ENCODE measurements around the gene GRIN2C. TPM values are rescaled to one million over a fixed set of nuclear protein-coding genes. Genes with fewer than 3 reads are reported as not detected.
A peak's percentile ranks its signal among the peaks of the same experiment; 100 is the strongest.

The GRIN2C gene
- total RNA-seq, 1 donor from 2014 or later, result 0.02 TPM

DNA sequence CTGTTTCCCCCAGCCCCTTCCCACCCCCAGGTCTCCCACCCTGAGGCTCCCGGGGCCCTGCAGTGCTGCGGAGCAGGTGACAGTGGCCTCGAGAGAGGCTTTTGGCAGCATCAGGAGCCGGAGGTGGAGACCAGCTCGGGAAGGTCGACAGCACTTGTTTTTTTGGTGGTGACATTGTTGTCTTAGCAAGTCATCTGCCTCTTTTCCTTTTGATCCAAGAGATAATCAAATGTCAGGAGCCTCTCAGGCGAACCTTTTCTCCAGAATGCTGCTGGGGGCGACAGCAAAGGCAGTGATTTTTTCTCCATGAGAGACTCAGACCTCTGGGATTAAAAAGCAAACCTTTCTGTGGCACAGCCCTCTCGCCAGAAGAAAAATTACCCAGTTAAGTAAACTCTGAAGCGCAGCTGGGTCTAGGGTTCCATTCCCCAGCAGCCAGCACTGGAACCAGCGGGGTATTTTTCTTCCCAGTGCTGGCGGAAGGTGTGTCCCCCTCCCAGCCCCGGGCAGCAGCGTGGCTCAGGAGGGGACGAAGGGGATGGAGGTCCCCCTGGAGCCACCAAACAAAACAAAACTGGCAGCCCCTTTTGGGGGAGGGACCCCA lies 37.2 kb downstream of the GRIN2C start:
- Mint-ChIP-seq H3K27ac (ENCODE audit: unreplicated experiment) (no peak overlapping the region), H3K27me3 (ENCODE audit: low read depth) (no peaks in the 10 kb centered on the region), H3K9me3 (no peaks in the 10 kb centered on the region), H3K36me3 (ENCODE audit: low read depth) (no peaks in the 10 kb centered on the region), H3K4me1 (peaks cover 7% of the 10 kb centered on the region), H3K4me3 (no peak overlapping the region)
- TF ChIP-seq, protein P1, sequence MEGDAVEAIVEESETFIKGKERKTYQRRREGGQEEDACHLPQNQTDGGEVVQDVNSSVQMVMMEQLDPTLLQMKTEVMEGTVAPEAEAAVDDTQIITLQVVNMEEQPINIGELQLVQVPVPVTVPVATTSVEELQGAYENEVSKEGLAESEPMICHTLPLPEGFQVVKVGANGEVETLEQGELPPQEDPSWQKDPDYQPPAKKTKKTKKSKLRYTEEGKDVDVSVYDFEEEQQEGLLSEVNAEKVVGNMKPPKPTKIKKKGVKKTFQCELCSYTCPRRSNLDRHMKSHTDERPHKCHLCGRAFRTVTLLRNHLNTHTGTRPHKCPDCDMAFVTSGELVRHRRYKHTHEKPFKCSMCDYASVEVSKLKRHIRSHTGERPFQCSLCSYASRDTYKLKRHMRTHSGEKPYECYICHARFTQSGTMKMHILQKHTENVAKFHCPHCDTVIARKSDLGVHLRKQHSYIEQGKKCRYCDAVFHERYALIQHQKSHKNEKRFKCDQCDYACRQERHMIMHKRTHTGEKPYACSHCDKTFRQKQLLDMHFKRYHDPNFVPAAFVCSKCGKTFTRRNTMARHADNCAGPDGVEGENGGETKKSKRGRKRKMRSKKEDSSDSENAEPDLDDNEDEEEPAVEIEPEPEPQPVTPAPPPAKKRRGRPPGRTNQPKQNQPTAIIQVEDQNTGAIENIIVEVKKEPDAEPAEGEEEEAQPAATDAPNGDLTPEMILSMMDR (conservative IDR thresholded peaks at IDR 0.05), result no peak
- no peak for DNase-seq (ENCODE audit: low read depth, low spot score)

DNA sequence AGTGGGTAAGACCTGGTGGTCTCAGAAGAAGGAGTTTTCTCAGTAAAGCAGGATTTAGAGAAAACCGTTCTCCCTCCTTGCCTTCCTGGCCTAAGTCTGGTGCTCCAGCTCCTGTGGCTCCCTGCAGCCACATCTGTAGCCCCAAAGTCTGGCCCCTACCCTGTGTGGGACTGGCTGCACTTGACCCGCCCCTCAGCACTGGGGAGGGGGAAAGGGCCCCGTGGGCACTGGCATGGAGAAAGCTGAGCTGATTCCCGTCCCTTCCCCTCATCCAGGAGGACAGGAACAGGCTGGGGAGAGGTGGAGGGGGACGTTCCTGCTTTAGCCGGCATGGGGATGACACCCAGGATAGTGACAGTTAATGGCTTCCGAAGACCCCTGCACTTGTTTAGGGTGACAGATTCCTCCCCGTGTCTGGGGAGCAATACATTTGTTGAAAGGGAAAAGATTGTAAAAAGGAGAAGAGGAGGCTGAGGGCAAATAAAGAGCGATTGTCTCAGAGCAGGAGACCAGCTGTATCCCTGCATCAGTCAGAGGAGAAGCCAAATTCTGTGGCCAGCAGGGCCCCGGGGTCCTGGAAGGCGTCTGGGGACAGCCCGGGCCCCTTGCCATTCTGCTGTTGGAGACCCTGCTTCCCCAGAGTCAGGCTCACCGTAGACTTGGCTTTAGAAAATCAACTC lies 37.9 kb downstream of the GRIN2C start:
- H3K36me3 Mint-ChIP-seq (ENCODE audit: low read depth), result no peaks in the 10 kb centered on the region

GRCh38 chr17:74819801-74820436 lies 39.8 kb downstream of the GRIN2C start:
- Mint-ChIP-seq H3K4me3 (no peak overlapping the region), H3K36me3 (ENCODE audit: low read depth) (no peaks in the 10 kb centered on the region), H3K27me3 (ENCODE audit: low read depth) (no peaks in the 10 kb centered on the region), H3K4me1 (peaks cover 7% of the 10 kb centered on the region), H3K9me3 (no peaks in the 10 kb centered on the region), H3K27ac (ENCODE audit: unreplicated experiment) (peak overlapping the region; percentile 57)
- DNase-seq (ENCODE audit: low read depth, low spot score), result no peak
- TF ChIP-seq, protein P1 (conservative IDR thresholded peaks at IDR 0.05), result no peak

More for the DNA sequence above, 37.9 kb downstream of the GRIN2C start:
- no peaks in the 10 kb centered on the region for H3K27me3 Mint-ChIP-seq (ENCODE audit: low read depth)
- TF ChIP-seq, protein P1 (conservative IDR thresholded peaks at IDR 0.05), result no peak
- H3K9me3 Mint-ChIP-seq, result no peaks in the 10 kb centered on the region
- H3K4me1 Mint-ChIP-seq, result peaks cover 7% of the 10 kb centered on the region
- H3K27ac Mint-ChIP-seq (ENCODE audit: unreplicated experiment), result no peak overlapping the region
- no peak for DNase-seq (ENCODE audit: low read depth, low spot score)
- no peak overlapping the region for H3K4me3 Mint-ChIP-seq

DNA sequence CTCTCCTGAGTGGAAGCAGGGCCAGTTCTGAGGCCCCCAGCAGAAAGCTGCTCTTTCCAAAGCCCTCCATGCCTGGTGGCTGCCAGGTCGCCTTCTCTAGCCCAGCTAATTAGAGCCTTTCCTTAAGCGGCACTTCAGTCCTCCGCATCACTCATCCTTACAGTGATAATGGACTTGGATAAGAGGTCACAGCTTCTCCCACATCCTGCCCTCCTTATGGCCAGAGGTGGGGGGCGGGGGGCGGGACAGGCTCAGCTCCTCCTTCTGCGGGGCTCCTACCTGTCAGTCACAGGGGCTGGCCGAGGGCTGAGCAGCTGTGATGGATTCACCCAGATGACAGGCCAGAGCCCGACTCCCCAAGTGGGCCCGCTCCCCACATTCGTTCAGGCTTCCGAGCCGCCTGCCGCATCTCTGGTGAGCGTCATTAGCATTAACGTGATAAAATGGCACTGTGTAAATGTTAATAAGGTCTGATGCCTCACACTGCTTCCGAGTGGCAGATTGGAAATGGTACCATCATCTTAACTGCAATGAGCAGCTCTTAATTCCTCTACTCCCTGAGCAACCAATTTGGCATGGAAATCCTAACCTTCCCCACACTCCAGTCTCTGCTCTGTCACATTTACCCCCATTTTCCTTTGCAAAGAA lies 41.3 kb downstream of the GRIN2C start:
- TF ChIP-seq, protein P1 (conservative IDR thresholded peaks at IDR 0.05), result no peak
- Mint-ChIP-seq H3K27me3 (ENCODE audit: low read depth) (no peaks in the 10 kb centered on the region), H3K4me3 (no peak overlapping the region), H3K4me1 (peaks cover 7% of the 10 kb centered on the region), H3K9me3 (no peaks in the 10 kb centered on the region), H3K27ac (ENCODE audit: unreplicated experiment) (peak overlapping the region; percentile 36), H3K36me3 (ENCODE audit: low read depth) (no peaks in the 10 kb centered on the region)
- DNase-seq (ENCODE audit: low read depth, low spot score), result no peak

DNA sequence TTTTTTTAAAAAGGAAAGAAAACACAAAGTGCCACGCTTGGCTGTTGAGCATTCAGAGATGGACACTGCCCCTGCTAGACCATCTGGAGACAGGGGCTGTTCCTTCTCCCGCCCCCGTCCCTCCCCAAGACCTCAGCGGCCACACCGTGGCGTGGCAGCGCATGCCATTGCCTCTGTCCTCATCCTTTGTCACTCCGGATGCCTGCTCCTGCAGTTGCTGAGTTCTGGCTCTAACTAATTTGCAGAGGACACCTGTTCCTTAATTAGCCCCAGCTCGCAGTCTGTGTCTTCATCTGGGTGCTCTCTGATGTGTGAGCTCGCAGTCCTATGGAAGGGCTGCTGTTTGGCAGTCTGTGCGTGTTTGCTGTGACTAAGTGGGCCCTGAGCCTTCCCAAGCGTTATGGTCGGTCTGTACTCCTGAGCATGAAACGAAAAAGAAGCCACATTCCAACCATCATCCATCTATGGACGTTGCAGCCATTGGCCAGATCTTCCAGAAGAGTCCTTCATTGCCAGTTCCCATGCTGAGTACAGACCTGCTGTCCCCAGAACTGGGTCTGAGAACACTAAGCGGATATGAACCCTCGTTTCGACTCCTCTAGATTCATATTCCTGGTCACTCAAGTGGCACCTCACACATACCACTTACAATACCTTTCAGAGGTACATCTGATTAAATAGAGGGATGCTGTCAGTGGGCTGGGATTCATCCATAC lies 42.6 kb downstream of the GRIN2C start:
- H3K4me3 Mint-ChIP-seq, result no peak overlapping the region
- H3K36me3 Mint-ChIP-seq (ENCODE audit: low read depth), result no peaks in the 10 kb centered on the region
- no peaks in the 10 kb centered on the region for H3K27me3 Mint-ChIP-seq (ENCODE audit: low read depth)
- no peak overlapping the region for H3K27ac Mint-ChIP-seq (ENCODE audit: unreplicated experiment)
- TF ChIP-seq, protein P1 (conservative IDR thresholded peaks at IDR 0.05), result no peak
- DNase-seq (ENCODE audit: low read depth, low spot score), result no peak
- H3K9me3 Mint-ChIP-seq, result no peaks in the 10 kb centered on the region
- peaks cover 19% of the 10 kb centered on the region for H3K4me1 Mint-ChIP-seq
